Measurements from ENCODE around the gene TYW1.
"Not testable (repeated sequence)": the region's sequence is repeated elsewhere in the genome, so short reads cannot be mapped to it uniquely, and the experiment has no call there.

DNA sequence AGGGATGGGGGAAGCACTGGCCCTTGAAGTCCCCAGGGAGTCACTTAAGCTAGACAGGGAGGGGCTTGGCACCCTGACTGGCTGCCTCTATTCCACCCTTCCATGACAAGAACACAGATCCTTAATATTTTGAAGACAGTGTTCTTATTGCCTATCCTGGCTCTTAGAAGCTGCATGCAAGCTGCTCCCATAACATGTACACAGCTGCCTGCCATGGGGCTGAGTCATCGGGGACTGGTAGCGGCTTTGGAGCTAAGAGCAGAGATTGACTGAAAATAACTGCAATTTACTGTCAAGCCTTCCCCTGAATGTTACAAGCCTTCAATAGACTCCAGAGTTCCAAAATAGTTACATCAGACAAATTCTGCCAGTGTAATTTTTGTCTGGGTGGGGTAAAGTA is 226.9 kb downstream of the TYW1 start:
- TF ChIP-seq, protein P1, sequence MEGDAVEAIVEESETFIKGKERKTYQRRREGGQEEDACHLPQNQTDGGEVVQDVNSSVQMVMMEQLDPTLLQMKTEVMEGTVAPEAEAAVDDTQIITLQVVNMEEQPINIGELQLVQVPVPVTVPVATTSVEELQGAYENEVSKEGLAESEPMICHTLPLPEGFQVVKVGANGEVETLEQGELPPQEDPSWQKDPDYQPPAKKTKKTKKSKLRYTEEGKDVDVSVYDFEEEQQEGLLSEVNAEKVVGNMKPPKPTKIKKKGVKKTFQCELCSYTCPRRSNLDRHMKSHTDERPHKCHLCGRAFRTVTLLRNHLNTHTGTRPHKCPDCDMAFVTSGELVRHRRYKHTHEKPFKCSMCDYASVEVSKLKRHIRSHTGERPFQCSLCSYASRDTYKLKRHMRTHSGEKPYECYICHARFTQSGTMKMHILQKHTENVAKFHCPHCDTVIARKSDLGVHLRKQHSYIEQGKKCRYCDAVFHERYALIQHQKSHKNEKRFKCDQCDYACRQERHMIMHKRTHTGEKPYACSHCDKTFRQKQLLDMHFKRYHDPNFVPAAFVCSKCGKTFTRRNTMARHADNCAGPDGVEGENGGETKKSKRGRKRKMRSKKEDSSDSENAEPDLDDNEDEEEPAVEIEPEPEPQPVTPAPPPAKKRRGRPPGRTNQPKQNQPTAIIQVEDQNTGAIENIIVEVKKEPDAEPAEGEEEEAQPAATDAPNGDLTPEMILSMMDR (IDR thresholded peaks at IDR 0.05): not testable (repeated sequence)
- not testable (repeated sequence) for TF ChIP-seq ATF2 (CRISPR knock-in tag; IDR thresholded peaks at IDR 0.05; ENCODE audit: borderline replicate concordance, low read depth); ATF3 (CRISPR knock-in tag; conservative IDR thresholded peaks at IDR 0.05)
- TF ChIP-seq, protein P2, sequence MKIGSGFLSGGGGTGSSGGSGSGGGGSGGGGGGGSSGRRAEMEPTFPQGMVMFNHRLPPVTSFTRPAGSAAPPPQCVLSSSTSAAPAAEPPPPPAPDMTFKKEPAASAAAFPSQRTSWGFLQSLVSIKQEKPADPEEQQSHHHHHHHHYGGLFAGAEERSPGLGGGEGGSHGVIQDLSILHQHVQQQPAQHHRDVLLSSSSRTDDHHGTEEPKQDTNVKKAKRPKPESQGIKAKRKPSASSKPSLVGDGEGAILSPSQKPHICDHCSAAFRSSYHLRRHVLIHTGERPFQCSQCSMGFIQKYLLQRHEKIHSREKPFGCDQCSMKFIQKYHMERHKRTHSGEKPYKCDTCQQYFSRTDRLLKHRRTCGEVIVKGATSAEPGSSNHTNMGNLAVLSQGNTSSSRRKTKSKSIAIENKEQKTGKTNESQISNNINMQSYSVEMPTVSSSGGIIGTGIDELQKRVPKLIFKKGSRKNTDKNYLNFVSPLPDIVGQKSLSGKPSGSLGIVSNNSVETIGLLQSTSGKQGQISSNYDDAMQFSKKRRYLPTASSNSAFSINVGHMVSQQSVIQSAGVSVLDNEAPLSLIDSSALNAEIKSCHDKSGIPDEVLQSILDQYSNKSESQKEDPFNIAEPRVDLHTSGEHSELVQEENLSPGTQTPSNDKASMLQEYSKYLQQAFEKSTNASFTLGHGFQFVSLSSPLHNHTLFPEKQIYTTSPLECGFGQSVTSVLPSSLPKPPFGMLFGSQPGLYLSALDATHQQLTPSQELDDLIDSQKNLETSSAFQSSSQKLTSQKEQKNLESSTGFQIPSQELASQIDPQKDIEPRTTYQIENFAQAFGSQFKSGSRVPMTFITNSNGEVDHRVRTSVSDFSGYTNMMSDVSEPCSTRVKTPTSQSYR (CRISPR knock-in tag; IDR thresholded peaks at IDR 0.05): not testable (repeated sequence)
